NK-92 treated with Interleukin-12 subunit alpha and Interleukin-12 subunit beta, amount 100 ng/mL, for 24 hours (cell line): Measurements from ENCODE around the gene HIP1R.

Experiments used
- DNase-seq: peaks from one replicate; lab custom pipeline; 2025; lab: John Stamatoyannopoulos, UW

Gene HIP1R

GRCh38 chr12:122860854-122861586, 25.8 kb downstream of the HIP1R start:
- DNase-seq = no peak

GRCh38 chr12:122861587-122861970, 26.3 kb downstream of the HIP1R start:
- no peak for DNase-seq

GRCh38 chr12:122862110-122862634, 26.9 kb downstream of the HIP1R start:
- DNase-seq = no peak

- no peak for DNase-seq
Measured at GRCh38 chr12:122862872-122863701, 27.8 kb downstream of the HIP1R start.

- DNase-seq = no peak
Measured at GRCh38 chr12:122864894-122865253, 29.6 kb downstream of the HIP1R start.

GRCh38 chr12:122865268-122866231, 30.3 kb downstream of the HIP1R start:
- DNase-seq = no peak

- no peak for DNase-seq
Measured at GRCh38 chr12:122866379-122866778, 31.1 kb downstream of the HIP1R start.

GRCh38 chr12:122866950-122867607, 31.8 kb downstream of the HIP1R start:
- no peak for DNase-seq

- DNase-seq = no peak
Measured at GRCh38 chr12:122867691-122868461, 32.6 kb downstream of the HIP1R start.

- DNase-seq = no peak
Measured at GRCh38 chr12:122868471-122869177, 33.4 kb downstream of the HIP1R start.

- DNase-seq = no peak
Measured at GRCh38 chr12:122869207-122869973, 34.1 kb downstream of the HIP1R start.

GRCh38 chr12:122870163-122870842, 35.0 kb downstream of the HIP1R start:
- DNase-seq = no peak

GRCh38 chr12:122870867-122871664, 35.8 kb downstream of the HIP1R start:
- no peak for DNase-seq

- no peak for DNase-seq
Measured at GRCh38 chr12:122871851-122872780, 36.9 kb downstream of the HIP1R start.

GRCh38 chr12:122872815-122873361, 37.6 kb downstream of the HIP1R start:
- DNase-seq = no peak

- DNase-seq = no peak
Measured at GRCh38 chr12:122873540-122873939, 38.3 kb downstream of the HIP1R start.
